Measurements from ENCODE around the gene RTN4R. TPM values are rescaled to one million over a fixed set of nuclear protein-coding genes. Genes with fewer than 3 reads are reported as not detected.
"Not testable (repeated sequence)": the region's sequence is repeated elsewhere in the genome, so short reads cannot be mapped to it uniquely, and the experiment has no call there.

Gene RTN4R
- total and polyA plus RNA-seq, 2 of the 13 experiments (the other 11 are each of a cell fraction or from before 2014, with no cell fraction given) = 0.22 to 0.77 TPM

GRCh38 chr22:20313306-20314077, 45.4 kb upstream of the RTN4R start:
- H3K27me3 ChIP-seq (ENCODE audit: control insufficient read depth in 1 of 2, insufficient read depth in 2 of 2, low read length in 2 of 2); DNase-seq (ENCODE audit: low spot score); POLR2A ChIA-PET; in situ Hi-C loops (cut with HindIII; ENCODE audit: extremely low pct_ligation_motif_present, low pct_unique_long_range_greater_than_20kb); H3K79me2 ChIP-seq (ENCODE audit: insufficient read depth, low read length); BruUV-seq (replicated peaks); H3K4me2 ChIP-seq (ENCODE audit: low read depth, low read length); H3K36me3 ChIP-seq (replicated peaks in 1 of 2; ENCODE audit: control insufficient read depth in 1 of 2, insufficient read depth in 2 of 2, low read length in 2 of 2); CTCF ChIA-PET (ENCODE audit: low intra/inter-chr PET ratio, low total read pairs); H3K27ac ChIP-seq (ENCODE audit: extremely low read length, insufficient read depth, low read length); H3K9ac ChIP-seq (ENCODE audit: insufficient read depth, low read depth, low read length); H3K4me3 ChIP-seq (replicated peaks in 1 of 3; ENCODE audit: insufficient read depth in 1 of 3, low read depth in 2 of 3, low read length in 3 of 3); H2AFZ ChIP-seq (ENCODE audit: low read length); intact Hi-C loops (cut with micrococcal nuclease; ENCODE audit: unreplicated experiment); H4K20me1 ChIP-seq (ENCODE audit: insufficient read depth, low read length); H3K9me3 ChIP-seq (ENCODE audit: low read length): not testable (repeated sequence)
- ATAC-seq = peak; percentile 87
- peaks cover 22% of the 10 kb centered on the region for H3K4me1 ChIP-seq (ENCODE audit: insufficient read depth, low read length)
- WGBS (ENCODE audit: low lambda C conversion rate) = 70% methylated on average over 7 of the region's 11 CpGs
- FAIRE-seq = peak; percentile 90
- TF ChIP-seq STAG1 (CRISPR knock-in tag; IDR thresholded peaks at IDR 0.05) (0 out of 2 replicates have a peak, but pooled peaks have one; percentile 12), ZNF263 (CRISPR knock-in tag; IDR thresholded peaks at IDR 0.05) (peak; percentile 65; the same call in 1 of the 2 replicates)

GRCh38 chr22:20312396-20313191, 44.5 kb upstream of the RTN4R start:
- POLR2A ChIA-PET = no interaction called here
- no peak for DNase-seq (ENCODE audit: low spot score)
- ATAC-seq = peak; percentile 69
- TF ChIP-seq MTF2 (CRISPR knock-in tag; IDR thresholded peaks at IDR 0.05; ENCODE audit: borderline replicate concordance) (no peak), ZNF225 (CRISPR knock-in tag; IDR thresholded peaks at IDR 0.05) (no peak), LCORL (IDR thresholded peaks at IDR 0.05) (no peak), LCORL (CRISPR knock-in tag; IDR thresholded peaks at IDR 0.05) (0 out of 2 replicates have a peak, but pooled peaks have one; percentile 29), ZNF326 (CRISPR knock-in tag; IDR thresholded peaks at IDR 0.05; ENCODE audit: borderline replicate concordance) (no peak), RFXAP (CRISPR knock-in tag; IDR thresholded peaks at IDR 0.05; ENCODE audit: borderline replicate concordance) (no peak), HNF4A (CRISPR knock-in tag; IDR thresholded peaks at IDR 0.05) (peak; percentile 52; the same call in 1 of the 2 replicates), ZBED4 (CRISPR knock-in tag; IDR thresholded peaks at IDR 0.05; ENCODE audit: borderline replicate concordance) (no peak), ZKSCAN5 (CRISPR knock-in tag; IDR thresholded peaks at IDR 0.05) (no peak), PAX8 (CRISPR knock-in tag; IDR thresholded peaks at IDR 0.05; ENCODE audit: borderline replicate concordance) (no peak), PCBP2 (optimal IDR thresholded peaks at IDR 0.05; ENCODE audit: low read depth, low read length, poor library complexity, severe bottlenecking) (no peak), ZFP37 (CRISPR knock-in tag; IDR thresholded peaks at IDR 0.05; ENCODE audit: borderline replicate concordance) (no peak)

More at GRCh38 chr22:20312396-20313191, 44.5 kb upstream of the RTN4R start:
- no peaks in the 10 kb centered on the region for H4K20me1 ChIP-seq (ENCODE audit: insufficient read depth, low read length)
- H3K4me3 ChIP-seq (replicated peaks in 1 of 3; ENCODE audit: insufficient read depth in 1 of 3, low read depth in 2 of 3, low read length in 3 of 3) = no peak overlapping the region
- no peak overlapping the region for H3K27ac ChIP-seq (ENCODE audit: extremely low read length, insufficient read depth, low read length)
- peaks cover 14% of the 10 kb centered on the region for H3K4me1 ChIP-seq (ENCODE audit: insufficient read depth, low read length)
- H3K9me3 ChIP-seq (ENCODE audit: low read length) = no peaks in the 10 kb centered on the region
- no peak overlapping the region for H3K9ac ChIP-seq (ENCODE audit: insufficient read depth, low read depth, low read length)
- no peak for FAIRE-seq
- H3K79me2 ChIP-seq (ENCODE audit: insufficient read depth, low read length) = no peaks in the 10 kb centered on the region
- no peak overlapping the region for H3K4me2 ChIP-seq (ENCODE audit: low read depth, low read length)
- CTCF ChIA-PET (ENCODE audit: low intra/inter-chr PET ratio, low total read pairs) = no interaction called here
- no peaks in the 10 kb centered on the region for H3K36me3 ChIP-seq (replicated peaks in 1 of 2; ENCODE audit: control insufficient read depth in 1 of 2, insufficient read depth in 2 of 2, low read length in 2 of 2)
- BruUV-seq (replicated peaks) = no TSS peak
- H3K27me3 ChIP-seq (ENCODE audit: control insufficient read depth in 1 of 2, insufficient read depth in 2 of 2, low read length in 2 of 2) = no peaks in the 10 kb centered on the region
- intact Hi-C loops (cut with micrococcal nuclease; ENCODE audit: unreplicated experiment) = no loop called here
- in situ Hi-C loops (cut with HindIII; ENCODE audit: extremely low pct_ligation_motif_present, low pct_unique_long_range_greater_than_20kb) = no loop called here
- 50% methylated on average over 8 of the region's 14 CpGs for WGBS (ENCODE audit: low lambda C conversion rate)
- H2AFZ ChIP-seq (ENCODE audit: low read length) = no peak overlapping the region

All from HepG2 (cell line).